ENCODE results near the gene GNB4.

Gene GNB4

DNA sequence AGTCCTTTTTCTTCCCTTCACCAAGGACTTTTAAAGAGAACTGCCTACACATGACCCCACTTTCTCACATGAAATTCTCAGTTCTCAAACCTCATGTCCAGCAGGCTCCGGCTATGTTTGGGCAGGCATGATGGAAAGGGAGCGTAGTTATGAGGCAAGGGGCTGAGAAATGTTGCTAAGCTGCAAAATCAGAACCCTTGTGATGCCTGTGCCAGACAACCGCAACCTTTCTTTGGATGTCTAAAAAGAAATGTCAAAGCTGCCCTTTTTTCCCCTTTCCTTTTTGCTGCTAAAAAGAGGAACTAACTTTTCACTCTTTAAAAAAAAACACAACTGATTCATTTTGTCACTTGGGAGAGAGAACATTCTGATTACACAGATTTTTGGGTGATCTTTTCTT lies 19.2 kb downstream of the GNB4 start:
- DNase-seq, result peak; percentile 38

DNA sequence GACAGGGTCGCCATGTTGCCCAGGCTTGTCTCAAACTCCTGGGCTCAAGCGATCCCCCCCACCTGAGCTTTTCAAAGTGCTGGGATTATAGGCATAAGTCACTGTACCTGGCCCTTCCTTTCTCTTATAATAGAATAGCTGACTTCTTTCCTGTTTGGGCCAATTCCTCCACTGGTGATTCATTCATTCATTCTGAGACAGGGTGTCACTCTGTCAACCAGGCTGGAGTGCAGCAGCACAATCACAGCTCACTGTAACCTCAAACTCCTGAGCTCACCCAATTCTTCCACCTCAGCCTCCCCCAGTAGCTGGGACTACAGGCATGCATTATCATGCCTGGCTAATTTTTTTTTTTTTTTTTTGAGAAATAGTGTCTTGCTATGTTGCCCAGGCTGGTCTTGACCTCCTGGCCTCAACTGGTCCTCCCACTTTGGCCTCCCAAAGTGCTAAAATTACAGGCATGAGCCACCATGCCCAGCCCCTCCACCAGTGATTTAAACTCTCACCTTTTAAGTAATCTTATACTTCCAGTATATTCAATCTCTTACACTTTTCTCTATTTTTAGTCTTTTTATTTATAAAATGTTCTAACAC lies 20.9 kb downstream of the GNB4 start:
- no peak for DNase-seq

DNA sequence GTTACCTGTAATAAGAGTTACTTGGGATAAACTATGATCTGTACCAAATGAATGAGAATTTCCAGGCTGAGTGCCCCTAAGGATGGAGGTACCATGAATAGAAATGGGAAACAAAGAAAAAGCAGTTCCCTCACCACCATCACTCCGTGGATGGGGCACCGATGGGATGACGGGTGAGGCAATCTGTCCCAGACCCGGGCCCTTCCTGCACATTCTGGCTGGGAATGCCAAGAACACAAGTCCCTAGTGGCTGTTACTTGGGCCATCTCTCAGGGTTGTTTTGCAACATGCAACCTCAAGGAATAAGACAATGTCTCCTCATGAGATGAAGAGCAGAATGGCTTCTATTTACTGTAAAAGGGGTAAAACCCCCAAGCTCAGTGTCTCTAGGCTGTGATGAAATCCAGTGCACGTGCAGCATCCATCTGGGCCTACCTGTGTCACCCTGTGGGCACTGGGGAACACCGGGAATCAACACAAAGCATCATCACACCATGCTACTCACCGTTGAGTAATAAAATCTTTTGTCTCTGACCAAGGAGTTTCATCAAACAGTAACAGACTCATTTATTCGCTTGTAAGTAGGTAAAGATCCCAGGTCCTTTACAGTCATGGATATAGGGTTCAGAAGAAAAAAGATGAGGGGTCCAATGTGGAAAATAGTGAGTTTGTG lies 22.3 kb downstream of the GNB4 start:
- no peak for DNase-seq

DNA sequence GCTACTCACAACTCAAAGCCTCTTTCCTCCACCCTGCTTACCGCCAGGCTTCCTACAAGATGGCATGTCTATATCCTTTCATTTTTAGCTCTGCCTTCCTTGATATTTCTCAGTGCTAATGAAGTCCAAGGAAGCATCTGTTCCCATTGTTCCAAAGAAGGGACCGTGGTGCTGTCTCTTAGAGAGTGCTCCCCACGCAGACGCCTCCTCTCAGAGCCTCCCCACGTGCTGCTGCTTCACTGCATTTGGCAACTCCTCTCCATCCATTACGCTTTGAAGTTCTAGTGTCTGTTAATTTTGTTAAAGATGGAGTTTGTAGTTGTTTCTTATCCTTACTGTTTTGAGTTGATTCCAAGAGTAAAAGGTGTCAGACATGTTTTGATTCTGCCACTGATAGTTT lies 26.2 kb downstream of the GNB4 start:
- no peak for DNase-seq

DNA sequence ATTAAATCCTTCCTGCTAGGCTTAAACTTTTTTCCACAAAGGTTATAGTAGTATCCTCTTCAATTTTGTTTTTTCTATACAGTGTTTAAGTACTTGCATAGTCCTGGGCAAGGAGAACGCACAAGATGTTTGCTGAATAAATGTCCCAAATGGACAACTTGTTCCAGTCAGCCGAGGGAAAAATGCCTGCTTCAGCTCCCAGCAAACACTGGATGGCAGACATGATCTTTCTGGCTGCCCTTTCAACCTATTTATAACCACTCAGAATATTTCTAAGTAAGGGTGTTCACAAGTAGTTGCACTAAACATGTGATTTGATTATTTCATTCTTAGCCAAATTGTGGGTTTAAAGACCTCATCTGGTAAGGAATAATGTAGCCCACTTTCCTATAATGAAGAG lies 29.8 kb downstream of the GNB4 start:
- DNase-seq, result no peak

DNA sequence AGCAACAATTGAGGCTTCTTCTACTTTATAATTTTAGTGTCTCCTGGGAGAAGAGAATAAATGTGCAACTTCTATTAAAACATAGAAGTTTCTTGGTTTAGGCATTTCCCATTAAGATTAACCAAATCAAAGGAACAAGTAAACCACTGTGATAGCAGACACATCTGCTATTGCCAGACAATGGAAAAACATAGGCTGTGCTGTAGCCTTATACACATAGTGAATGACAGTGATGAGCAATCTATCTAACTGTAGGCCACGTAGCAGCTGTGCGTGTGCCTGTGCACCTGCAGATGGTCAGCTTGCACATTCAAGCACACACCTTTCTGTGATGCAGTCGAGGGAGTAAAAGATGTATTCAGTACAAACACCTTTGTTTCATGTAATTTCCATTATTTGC lies 32.7 kb downstream of the GNB4 start:
- no peak for DNase-seq

DNA sequence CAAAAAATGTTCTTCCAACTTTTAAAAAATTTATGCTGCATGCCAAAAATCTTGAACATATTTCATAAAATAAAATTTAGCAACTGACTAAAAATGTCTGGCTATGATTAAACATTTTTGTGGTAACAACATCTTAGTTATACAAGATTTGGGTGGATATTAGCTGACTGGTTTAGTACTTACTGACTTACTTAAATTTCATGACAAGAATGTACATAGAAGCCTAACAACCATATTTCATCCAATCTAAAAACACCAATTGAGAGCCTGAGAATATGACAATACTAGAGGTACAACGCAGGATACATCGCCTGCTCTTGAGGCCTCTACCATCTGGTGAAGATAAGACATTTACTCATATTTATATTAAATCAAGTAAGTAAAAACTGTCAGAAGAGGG lies 34.6 kb downstream of the GNB4 start:
- no peak for DNase-seq

DNA sequence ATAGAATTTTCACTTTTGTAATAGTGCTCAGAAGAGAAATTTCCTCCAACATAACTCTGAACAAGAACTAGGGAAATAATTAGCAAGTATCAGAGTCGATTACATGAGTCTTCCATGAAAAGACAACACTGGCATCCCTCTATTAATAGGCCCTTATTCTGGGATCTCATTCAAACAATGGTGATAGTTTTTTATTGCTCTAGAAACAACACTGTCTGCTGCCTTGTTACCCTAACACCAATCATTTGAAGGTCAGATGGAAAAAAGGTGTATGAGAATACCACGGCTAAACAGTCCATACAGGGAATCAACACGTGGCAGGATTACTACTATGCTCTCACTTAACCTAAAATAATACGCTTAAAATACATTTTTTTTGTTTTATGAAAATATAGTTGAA lies 35.9 kb downstream of the GNB4 start:
- DNase-seq, result no peak

DNA sequence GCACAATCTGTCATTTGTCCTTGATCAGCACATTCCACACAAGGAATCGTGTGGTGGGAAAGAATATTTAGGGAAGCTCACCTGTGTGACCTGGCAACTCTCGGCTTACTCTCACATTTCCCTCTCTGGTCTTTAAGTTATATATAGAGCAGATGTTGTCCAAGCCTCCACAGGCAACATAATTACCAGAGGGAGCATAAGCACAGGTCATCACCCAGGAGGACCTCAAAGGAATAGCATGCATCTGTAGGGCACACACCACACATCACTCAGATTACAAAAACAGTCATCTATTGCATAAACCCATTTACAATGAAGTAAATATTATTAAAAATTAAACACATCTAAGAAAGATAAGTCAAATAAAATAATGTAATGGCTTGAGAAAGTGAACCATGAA lies 36.5 kb downstream of the GNB4 start:
- DNase-seq, result no peak

DNA sequence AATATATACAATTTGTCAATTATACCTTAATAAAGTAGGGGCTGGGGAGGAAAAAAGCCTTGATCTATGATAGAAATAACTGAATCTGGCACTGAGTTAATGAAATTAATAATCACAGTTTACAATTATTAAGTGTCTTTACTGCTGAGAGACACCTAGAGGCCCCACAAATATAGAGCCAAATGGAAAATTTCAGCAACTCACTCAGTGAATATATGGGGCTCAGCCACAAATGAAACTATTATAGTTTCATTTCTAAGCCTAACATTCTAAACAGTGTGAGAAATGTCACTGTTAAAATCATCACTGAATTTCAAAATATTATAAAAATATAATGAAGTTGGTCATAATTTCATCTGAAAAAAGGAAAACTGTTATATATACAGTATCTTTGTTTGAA lies 40.3 kb downstream of the GNB4 start:
- no peak for DNase-seq

DNA sequence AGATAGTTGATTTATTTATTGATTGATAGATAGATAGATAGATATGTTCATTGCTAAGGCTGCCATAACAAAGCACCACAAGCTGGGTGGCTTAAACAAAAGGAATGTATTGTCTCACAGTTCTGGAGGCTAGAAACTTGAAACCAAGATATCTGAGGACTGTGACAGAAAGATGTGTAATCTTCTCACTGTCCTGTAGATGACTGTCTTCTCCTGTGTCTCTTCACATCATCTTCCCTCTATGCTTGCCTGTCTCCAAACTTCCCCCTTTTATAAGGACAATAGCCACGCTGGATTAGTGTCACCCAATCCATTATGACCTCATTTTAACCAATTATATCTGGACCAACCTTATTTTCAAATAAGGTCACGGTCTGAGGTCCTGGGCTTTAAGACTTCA lies 40.9 kb downstream of the GNB4 start:
- no peak for DNase-seq

DNA sequence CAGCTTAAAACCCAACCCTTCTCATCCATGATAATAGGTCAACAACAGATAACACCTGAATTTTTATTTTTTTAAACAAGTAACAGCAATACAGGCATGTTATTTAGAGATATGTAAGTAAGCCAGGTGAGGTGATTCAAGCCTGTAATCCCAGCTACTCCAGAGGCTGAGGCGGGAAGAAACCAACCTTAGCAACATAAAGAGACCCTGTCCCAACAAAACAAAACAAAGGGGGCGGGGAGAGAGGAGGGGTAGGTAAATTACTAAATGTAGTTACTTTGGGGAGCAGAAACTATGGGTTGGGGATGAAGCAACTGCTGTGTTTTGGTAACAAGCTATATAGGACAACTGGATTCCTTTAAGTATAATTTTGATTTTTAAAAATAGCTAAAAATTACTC lies 47.0 kb downstream of the GNB4 start:
- no peak for DNase-seq

DNA sequence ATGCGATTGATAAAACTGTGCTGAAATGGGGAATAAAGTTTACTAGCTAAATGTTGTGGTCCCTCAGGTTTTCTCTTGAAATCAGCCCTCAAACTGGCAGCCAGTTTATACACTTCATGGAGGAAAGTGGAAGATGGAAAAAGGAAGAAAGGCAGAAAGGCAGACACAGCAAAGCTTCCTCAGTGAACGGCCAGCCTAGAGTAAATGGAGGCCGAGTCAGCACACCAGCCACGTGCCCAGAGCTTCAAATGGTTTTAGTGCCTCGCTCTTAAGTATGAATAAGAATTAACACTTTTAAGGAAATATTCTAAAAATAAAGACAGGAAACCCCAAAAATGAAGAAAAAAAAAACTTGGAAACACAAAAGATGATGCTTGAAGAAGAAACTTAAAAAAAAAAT lies 48.3 kb downstream of the GNB4 start:
- DNase-seq, result no peak

DNA sequence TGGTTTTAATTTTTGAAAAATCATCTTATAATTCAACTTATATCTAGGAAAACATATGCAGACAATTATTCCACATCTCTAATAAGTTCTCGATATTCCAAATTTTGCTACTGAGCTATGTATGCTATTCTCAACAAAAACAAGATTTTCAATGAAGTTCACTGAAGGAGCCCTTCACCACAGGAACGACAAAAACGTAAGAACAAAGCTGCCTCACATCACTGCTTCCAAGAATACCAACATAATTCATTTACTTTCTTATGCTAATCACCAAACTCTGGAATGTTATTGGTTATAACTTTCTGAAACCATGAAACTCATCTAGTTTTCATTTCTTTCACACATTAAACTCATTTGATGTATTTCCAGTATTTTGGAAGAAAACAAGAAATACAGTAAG lies 49.7 kb downstream of the GNB4 start:
- no peak for DNase-seq

DNA sequence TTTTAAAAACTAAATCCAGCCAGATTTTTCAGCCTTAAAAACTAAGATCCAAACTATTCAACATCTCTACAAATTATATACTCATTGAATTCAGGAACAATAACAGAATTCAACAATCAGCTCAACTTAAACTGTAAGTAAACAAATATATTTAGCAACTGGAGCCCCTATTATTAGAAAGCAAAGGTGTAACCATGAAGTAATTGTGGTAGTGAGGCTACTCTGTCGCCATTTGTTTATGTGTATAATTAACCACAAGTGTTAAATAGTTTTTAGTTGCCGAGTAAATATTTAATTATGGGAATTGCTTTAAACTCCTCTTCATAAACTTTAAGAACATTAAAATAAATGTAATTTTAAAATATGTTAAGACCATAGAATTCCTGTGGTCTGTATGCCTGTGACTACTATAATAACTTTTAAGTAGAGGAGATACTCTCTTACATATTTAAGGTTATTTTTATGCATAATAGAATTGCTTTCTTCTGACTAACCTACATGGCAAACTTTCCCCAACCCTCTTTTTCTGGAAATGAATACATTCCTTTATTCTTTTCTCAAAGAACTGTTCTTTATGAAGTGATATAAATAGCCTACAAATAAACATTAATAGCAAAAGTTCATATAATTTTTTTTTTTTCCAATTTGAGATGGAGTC lies 52.6 kb downstream of the GNB4 start:
- no peak for DNase-seq

DNA sequence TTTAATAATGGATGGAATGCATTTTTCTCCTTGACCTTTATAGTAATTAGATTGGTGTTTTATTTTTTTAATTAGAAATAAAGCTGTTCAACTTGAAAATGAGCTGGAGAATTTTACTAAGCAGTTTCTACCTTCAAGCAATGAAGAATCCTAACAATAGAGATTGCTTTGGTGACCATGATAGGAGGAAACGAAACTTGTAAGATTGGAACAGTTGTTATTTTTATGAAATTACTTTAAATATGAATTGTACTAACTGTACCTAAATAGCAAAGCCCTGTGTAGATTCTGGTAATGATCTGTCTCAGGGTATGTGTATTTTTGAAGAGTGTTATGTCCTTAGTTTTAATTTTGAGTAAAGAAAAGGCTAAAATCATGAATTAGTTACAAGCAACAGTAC lies 59.4 kb downstream of the GNB4 start:
- DNase-seq, result no peak

DNA sequence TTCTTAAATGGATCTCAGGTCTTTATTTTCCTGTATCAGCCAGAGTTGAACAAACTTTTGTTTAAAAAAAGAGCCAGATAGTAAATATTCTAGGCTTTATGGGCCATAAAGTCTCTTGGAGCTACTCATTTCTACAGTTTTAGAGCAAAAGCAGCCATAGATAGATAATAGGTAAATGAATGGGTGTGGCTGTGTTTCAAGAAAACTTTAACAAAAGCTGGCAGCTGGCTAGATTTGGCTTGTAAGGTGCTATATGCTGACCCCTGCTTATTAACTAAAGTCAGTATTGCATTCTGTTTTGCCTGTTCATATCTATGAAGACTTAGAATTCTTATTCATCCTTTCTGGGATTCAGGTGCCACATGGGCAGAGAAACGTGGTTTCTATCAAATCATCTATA lies 74.8 kb downstream of the GNB4 start:
- DNase-seq, result no peak

DNA sequence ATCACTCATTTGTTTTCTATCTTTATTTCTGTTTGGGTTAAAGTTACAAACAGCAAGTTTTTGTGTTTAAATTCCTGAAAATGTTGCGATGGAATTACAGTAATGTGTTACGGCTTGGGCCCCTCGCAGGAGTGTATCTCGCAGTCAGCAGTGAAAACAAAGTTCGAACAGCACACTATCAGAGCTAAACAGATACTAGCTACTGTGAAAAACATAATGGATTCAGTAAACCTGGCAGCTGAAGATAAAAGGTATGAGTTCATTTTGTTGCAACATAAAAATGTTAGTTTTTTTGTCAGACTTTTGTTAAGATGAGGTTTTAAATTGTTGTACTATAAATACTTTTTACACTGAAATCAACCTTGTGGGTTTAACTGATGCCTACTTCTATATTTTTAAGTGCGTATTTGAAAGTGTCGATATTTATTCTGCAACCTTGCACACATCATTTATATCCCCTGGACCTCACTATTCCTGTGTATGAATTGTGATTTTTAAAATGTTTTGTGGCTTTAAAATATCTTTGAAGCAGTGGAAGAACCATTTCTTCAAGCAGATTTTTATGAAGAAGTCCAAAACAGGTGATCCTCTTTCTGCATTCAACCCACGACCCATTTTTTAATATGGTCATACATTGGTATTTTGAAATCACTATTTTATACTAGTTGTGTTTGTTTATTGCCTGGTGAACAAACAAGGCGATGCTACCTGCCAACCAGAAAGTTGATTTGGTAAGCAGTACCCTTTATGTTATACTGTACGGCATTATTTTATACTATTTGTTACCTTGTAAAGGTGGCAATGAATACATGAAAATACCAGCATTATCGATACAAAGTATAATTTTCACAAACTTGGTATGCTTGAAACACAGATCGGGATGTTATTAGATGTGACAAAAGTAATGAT lies 75.9 kb downstream of the GNB4 start:
- no peak for DNase-seq

DNA sequence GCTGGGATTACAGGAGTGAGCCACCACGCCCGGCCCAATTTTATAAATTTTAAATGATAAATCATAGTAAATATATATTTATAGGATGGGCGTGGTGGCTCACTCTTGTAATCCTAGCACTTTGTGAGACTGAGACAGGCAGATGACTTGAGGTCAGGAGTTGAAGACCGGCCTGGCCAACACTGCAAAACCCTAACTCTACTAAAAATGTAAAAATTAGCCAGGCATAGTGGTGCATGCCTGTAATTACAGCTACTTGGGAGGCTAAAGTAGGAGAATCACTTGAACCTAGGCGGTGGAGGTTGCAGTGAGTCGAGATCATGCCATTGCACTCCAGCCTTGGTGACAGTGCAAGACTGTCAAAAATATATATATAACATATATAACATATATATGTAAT lies 77.3 kb downstream of the GNB4 start:
- DNase-seq, result no peak

DNA sequence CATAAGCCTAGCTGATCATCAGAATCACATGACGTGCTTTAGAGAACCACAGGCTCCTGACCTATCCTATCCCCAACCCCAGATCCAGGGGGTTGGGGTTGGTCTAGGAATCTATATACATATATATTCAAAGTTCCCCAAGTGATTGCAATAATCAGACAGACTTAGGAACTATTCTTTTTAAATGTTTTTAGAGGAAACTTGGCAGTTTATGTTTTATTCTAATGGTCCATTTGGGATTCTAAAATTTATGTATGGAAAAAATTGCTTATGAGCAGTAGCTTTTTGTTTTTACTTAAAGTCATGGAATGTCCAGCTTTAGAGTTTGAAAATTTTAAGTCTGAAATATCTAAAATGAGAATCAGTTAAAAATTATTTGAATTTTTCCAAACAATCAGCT lies 81.6 kb downstream of the GNB4 start:
- no peak for DNase-seq

DNA sequence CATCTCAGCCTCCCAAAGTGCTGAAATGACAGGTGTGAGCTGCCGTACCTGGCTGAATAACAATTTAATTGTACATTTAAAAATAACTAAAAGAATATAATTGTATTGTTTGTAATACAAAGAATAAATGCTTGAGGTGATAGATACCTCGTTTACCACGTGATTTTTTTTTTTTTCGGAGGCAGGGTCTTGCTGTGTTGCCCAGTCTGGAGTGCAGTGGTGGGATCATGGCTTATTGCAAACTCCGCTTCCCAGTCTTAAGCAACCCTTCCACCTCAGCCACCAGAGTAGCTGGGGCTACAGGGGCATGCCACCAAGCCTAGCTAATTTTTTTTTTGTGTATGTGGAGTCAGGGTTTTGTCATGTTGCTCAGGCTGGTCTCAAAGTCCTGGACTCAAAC lies 87.9 kb downstream of the GNB4 start:
- DNase-seq, result no peak

DNA sequence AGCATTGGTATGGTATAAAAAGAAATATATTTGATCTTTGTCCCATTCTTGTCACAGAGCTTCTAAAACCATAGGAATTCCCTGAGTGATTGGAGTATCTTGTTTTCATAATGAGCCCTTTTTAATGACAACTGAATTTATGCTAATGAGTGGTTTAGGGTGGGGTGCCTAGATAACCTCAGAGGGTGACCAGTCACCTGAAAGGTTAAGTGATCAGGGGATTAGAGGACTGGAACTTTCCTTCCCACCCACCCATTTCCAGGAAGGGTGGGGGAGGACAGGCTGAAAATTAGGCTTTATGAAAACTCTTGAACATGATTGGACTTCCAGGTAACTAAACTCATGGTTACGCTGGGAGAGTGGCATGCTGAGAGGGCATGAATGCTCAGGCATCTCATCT lies 95.3 kb downstream of the GNB4 start:
- no peak for DNase-seq

DNA sequence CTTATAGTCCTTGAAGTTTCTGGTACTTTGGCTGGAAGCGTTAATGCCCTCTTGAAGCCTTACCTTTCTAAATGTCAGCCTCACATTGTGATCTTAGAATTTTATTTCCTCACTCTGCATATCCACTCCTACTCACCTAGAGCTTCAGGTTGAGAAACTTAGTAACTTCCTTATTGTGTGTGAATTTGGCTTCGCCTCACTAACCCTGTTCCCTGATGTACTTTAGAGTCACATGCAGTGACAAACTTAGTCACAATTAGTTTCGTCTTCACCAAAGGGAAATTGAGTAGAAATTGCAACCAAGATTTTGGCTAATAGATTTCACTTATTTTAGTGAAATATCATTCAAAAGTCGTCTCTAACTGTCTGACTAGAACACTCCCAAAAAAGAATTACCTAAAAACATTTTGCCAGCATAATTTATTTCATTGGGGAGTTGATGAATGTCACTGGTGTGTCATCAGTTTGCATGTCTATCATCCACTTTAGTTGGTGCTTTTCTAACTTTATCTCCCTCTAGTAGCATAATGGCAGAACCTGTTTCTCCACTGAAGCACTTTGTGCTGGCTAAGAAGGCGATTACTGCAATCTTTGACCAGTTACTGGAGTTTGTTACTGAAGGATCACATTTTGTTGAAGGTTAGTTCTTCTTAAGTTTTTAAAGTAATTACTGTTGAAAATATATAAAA lies 102.8 kb downstream of the GNB4 start:
- peak; percentile 19 for DNase-seq

All from SIG-M5 (cell line).